ENCODE results near the gene SLC25A6.

The SLC25A6 gene

GRCh38 chrX:1385253-1386223 lies 6.4 kb downstream of the SLC25A6 start:
- TF ChIP-seq CTCF (conservative IDR thresholded peaks at IDR 0.05; ENCODE audit: low read depth, low read length) = no peak
- H3K79me2 ChIP-seq (ENCODE audit: insufficient read depth, low read depth) = peaks cover 23% of the 10 kb centered on the region
- no peaks in the 10 kb centered on the region for H3K27me3 ChIP-seq (ENCODE audit: insufficient read depth, low read depth)
- peaks cover 9% of the 10 kb centered on the region; the same call in 1 of the 2 replicates for H4K20me1 ChIP-seq (ENCODE audit: insufficient read depth)
- H3K4me1 ChIP-seq (ENCODE audit: low read depth, poor library complexity, severe bottlenecking) = peaks cover 1% of the 10 kb centered on the region
- no peak overlapping the region for H2AFZ ChIP-seq (ENCODE audit: low read depth)
- no peak overlapping the region for H3K4me3 ChIP-seq (IDR thresholded peaks at IDR 0.05; ENCODE audit: insufficient read depth, low read depth, low read length)
- no peak overlapping the region for H3K27ac ChIP-seq
- no peak overlapping the region for H3K4me2 ChIP-seq
- H3K36me3 ChIP-seq (ENCODE audit: insufficient read depth) = no peaks in the 10 kb centered on the region; the same call in 1 of the 2 replicates
- no peak overlapping the region for H3K9ac ChIP-seq

GRCh38 chrX:1384658-1385252 lies 7.2 kb downstream of the SLC25A6 start:
- no peaks in the 10 kb centered on the region for H3K27me3 ChIP-seq (ENCODE audit: insufficient read depth, low read depth)
- no peak overlapping the region for H2AFZ ChIP-seq (ENCODE audit: low read depth)
- no peak for TF ChIP-seq CTCF (conservative IDR thresholded peaks at IDR 0.05; ENCODE audit: low read depth, low read length)
- no peak overlapping the region for H3K4me3 ChIP-seq (IDR thresholded peaks at IDR 0.05; ENCODE audit: insufficient read depth, low read depth, low read length)
- H3K79me2 ChIP-seq (ENCODE audit: insufficient read depth, low read depth) = peaks cover 15% of the 10 kb centered on the region
- no peak overlapping the region for H3K4me2 ChIP-seq
- H3K36me3 ChIP-seq (ENCODE audit: insufficient read depth) = no peaks in the 10 kb centered on the region; the same call in 1 of the 2 replicates
- no peak overlapping the region for H3K27ac ChIP-seq
- no peaks in the 10 kb centered on the region for H3K4me1 ChIP-seq (ENCODE audit: low read depth, poor library complexity, severe bottlenecking)
- peaks cover 3% of the 10 kb centered on the region; the same call in 1 of the 2 replicates for H4K20me1 ChIP-seq (ENCODE audit: insufficient read depth)
- H3K9ac ChIP-seq = no peak overlapping the region

- Histone ChIP-seq H3K4me1 (ENCODE audit: low read depth, poor library complexity, severe bottlenecking) (no peaks in the 10 kb centered on the region), H3K27ac (no peak overlapping the region), H3K36me3 (ENCODE audit: insufficient read depth) (no peaks in the 10 kb centered on the region), H2AFZ (ENCODE audit: low read depth) (no peak overlapping the region), H3K4me3 (IDR thresholded peaks at IDR 0.05; ENCODE audit: insufficient read depth, low read depth, low read length) (no peak overlapping the region), H3K79me2 (ENCODE audit: insufficient read depth, low read depth) (no peaks in the 10 kb centered on the region), H3K27me3 (ENCODE audit: insufficient read depth, low read depth) (no peaks in the 10 kb centered on the region), H3K9ac (no peak overlapping the region), H3K4me2 (no peak overlapping the region), H4K20me1 (ENCODE audit: insufficient read depth) (no peaks in the 10 kb centered on the region)
- TF ChIP-seq CTCF (conservative IDR thresholded peaks at IDR 0.05; ENCODE audit: low read depth, low read length) = no peak
Measured at GRCh38 chrX:1380672-1381233, 11.2 kb downstream of the SLC25A6 start.

GRCh38 chrX:1378306-1378759 lies 13.6 kb downstream of the SLC25A6 start:
- H2AFZ ChIP-seq (ENCODE audit: low read depth) = no peak overlapping the region
- no peaks in the 10 kb centered on the region for H3K36me3 ChIP-seq (ENCODE audit: insufficient read depth)
- no peaks in the 10 kb centered on the region for H3K4me1 ChIP-seq (ENCODE audit: low read depth, poor library complexity, severe bottlenecking)
- no peak overlapping the region for H3K4me3 ChIP-seq (IDR thresholded peaks at IDR 0.05; ENCODE audit: insufficient read depth, low read depth, low read length)
- no peak overlapping the region for H3K27ac ChIP-seq
- H3K27me3 ChIP-seq (ENCODE audit: insufficient read depth, low read depth) = no peaks in the 10 kb centered on the region
- no peaks in the 10 kb centered on the region for H4K20me1 ChIP-seq (ENCODE audit: insufficient read depth)
- no peaks in the 10 kb centered on the region for H3K79me2 ChIP-seq (ENCODE audit: insufficient read depth, low read depth)
- H3K9ac ChIP-seq = no peak overlapping the region
- no peak overlapping the region for H3K4me2 ChIP-seq
- no peak for TF ChIP-seq CTCF (conservative IDR thresholded peaks at IDR 0.05; ENCODE audit: low read depth, low read length)
